ENCODE measurements around the gene AREG.

The AREG gene

GRCh38 chr4:74456056-74456744 is 11.3 kb downstream of the AREG start:
- Histone ChIP-seq H3K9ac (ENCODE audit: low read depth, low read length, poor library complexity, severe bottlenecking) (no peak overlapping the region), H3K27me3 (ENCODE audit: insufficient read depth, low read length, poor library complexity, severe bottlenecking) (peaks cover 5% of the 10 kb centered on the region), H3K9me2 (replicated peaks; ENCODE audit: low read depth, low read length) (no peaks in the 10 kb centered on the region), H3K4me3 (ENCODE audit: low read length, poor library complexity, severe bottlenecking) (no peak overlapping the region), H3K4me2 (ENCODE audit: low read depth, low read length, poor library complexity, severe bottlenecking) (no peak overlapping the region), H3K79me2 (ENCODE audit: insufficient read depth, low read length) (no peaks in the 10 kb centered on the region), H3K4me1 (ENCODE audit: insufficient read depth, low read length, poor library complexity, severe bottlenecking) (no peaks in the 10 kb centered on the region), H3K36me3 (ENCODE audit: insufficient read depth, low read length) (no peaks in the 10 kb centered on the region), H3K9me3 (ENCODE audit: insufficient read depth, low read depth, low read length) (no peaks in the 10 kb centered on the region), H4K20me1 (ENCODE audit: insufficient read depth, low read length, poor library complexity, severe bottlenecking) (no peaks in the 10 kb centered on the region), H3F3A (ENCODE audit: low read depth) (no peaks in the 10 kb centered on the region), H2AFZ (ENCODE audit: low read length) (no peak overlapping the region)
- TF ChIP-seq CTCF (conservative IDR thresholded peaks at IDR 0.05; ENCODE audit: low read length) = no peak
- TF ChIP-seq EZH2phosphoT487 (IDR thresholded peaks at IDR 0.05; ENCODE audit: borderline replicate concordance) = no peak

GRCh38 chr4:74456849-74457395 is 12.0 kb downstream of the AREG start:
- no peak overlapping the region for H2AFZ ChIP-seq (ENCODE audit: low read length)
- H3K4me2 ChIP-seq (ENCODE audit: low read depth, low read length, poor library complexity, severe bottlenecking) = no peak overlapping the region
- H3K4me3 ChIP-seq (ENCODE audit: low read length, poor library complexity, severe bottlenecking) = no peak overlapping the region
- no peaks in the 10 kb centered on the region for H3K9me3 ChIP-seq (ENCODE audit: insufficient read depth, low read depth, low read length)
- TF ChIP-seq EZH2phosphoT487 (IDR thresholded peaks at IDR 0.05; ENCODE audit: borderline replicate concordance) (no peak), CTCF (conservative IDR thresholded peaks at IDR 0.05; ENCODE audit: low read length) (no peak)
- no peaks in the 10 kb centered on the region for H3K79me2 ChIP-seq (ENCODE audit: insufficient read depth, low read length)
- H3K27me3 ChIP-seq (ENCODE audit: insufficient read depth, low read length, poor library complexity, severe bottlenecking) = peaks cover 2% of the 10 kb centered on the region
- no peaks in the 10 kb centered on the region for H3K4me1 ChIP-seq (ENCODE audit: insufficient read depth, low read length, poor library complexity, severe bottlenecking)
- H3K9ac ChIP-seq (ENCODE audit: low read depth, low read length, poor library complexity, severe bottlenecking) = no peak overlapping the region
- no peaks in the 10 kb centered on the region for H4K20me1 ChIP-seq (ENCODE audit: insufficient read depth, low read length, poor library complexity, severe bottlenecking)
- H3K9me2 ChIP-seq (replicated peaks; ENCODE audit: low read depth, low read length) = no peaks in the 10 kb centered on the region
- H3K36me3 ChIP-seq (ENCODE audit: insufficient read depth, low read length) = no peaks in the 10 kb centered on the region
- no peaks in the 10 kb centered on the region for H3F3A ChIP-seq (ENCODE audit: low read depth)

GRCh38 chr4:74460833-74461232 is 15.9 kb downstream of the AREG start:
- H3K9me3 ChIP-seq (ENCODE audit: insufficient read depth, low read depth, low read length) = no peaks in the 10 kb centered on the region

More at GRCh38 chr4:74460833-74461232, 15.9 kb downstream of the AREG start:
- Histone ChIP-seq H3K9ac (ENCODE audit: low read depth, low read length, poor library complexity, severe bottlenecking) (no peak overlapping the region), H3K27me3 (ENCODE audit: insufficient read depth, low read length, poor library complexity, severe bottlenecking) (no peaks in the 10 kb centered on the region), H4K20me1 (ENCODE audit: insufficient read depth, low read length, poor library complexity, severe bottlenecking) (no peaks in the 10 kb centered on the region), H3K36me3 (ENCODE audit: insufficient read depth, low read length) (no peaks in the 10 kb centered on the region), H3K4me2 (ENCODE audit: low read depth, low read length, poor library complexity, severe bottlenecking) (no peak overlapping the region), H3F3A (ENCODE audit: low read depth) (no peaks in the 10 kb centered on the region), H2AFZ (ENCODE audit: low read length) (no peak overlapping the region), H3K9me2 (replicated peaks; ENCODE audit: low read depth, low read length) (no peaks in the 10 kb centered on the region), H3K4me1 (ENCODE audit: insufficient read depth, low read length, poor library complexity, severe bottlenecking) (no peaks in the 10 kb centered on the region), H3K79me2 (ENCODE audit: insufficient read depth, low read length) (no peaks in the 10 kb centered on the region), H3K4me3 (ENCODE audit: low read length, poor library complexity, severe bottlenecking) (no peak overlapping the region)
- no peak for TF ChIP-seq EZH2phosphoT487 (IDR thresholded peaks at IDR 0.05; ENCODE audit: borderline replicate concordance)
- TF ChIP-seq CTCF (conservative IDR thresholded peaks at IDR 0.05; ENCODE audit: low read length) = no peak
